ENCODE measurements around the gene FRMD4A. TPM values are rescaled to one million over a fixed set of nuclear protein-coding genes. Genes with fewer than 3 reads are reported as not detected.

FRMD4A gene
- total RNA-seq, 2 donors from 2014 or later, result 55.9 to 81.0 TPM

DNA sequence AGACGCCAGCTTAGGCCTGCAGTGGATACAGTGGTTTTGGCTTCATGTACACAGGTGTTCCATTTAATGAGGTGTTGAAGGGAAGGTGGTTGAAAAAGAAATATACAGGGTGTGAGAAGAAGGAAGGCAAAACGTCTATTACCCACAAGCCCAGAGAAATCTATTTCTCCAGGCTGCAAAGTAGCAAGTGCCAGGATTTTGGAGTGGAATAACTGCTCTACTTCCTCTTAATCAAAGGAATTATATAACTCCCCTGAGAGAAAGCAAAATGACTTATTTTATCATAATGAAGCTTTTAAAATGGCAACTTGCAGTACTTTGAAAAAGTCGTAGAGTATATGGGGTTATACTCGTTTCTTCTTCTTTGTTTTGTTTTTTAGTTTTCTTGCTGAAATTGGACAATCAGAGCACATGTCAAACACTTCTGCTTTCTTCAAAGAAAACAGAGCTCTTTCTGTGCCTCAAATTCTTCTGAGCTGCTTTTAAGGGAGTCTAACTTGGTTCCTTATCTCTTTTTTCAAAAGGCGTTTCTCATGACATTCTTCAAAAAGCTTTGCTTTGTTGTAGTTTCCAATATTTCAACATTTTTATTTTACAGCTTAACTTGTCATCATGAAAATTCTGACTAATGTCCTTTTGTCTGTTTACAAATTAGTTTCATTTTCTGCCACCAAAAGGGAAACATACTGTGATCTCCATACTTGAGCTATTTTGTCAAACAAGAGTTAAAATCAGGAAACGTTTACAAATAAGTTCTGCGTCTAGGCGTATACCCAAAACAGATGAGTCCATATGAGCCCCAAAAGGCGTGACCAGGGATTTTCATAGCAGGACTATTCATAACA, 289.7 kb downstream of the FRMD4A start:
- H3K4me1 ChIP-seq (ENCODE audit: control insufficient read depth in 1 of 2, low read depth in 2 of 2), result peaks cover 5 to 13% of the 10 kb centered on the region in 2 donors
- no peak for DNase-seq (ENCODE audit: low spot score)
- no peaks in the 10 kb centered on the region for H3K27me3 ChIP-seq (replicated peaks; ENCODE audit: insufficient read depth)
- H3K4me3 ChIP-seq, result no peak overlapping the region
- TF ChIP-seq, protein P1, sequence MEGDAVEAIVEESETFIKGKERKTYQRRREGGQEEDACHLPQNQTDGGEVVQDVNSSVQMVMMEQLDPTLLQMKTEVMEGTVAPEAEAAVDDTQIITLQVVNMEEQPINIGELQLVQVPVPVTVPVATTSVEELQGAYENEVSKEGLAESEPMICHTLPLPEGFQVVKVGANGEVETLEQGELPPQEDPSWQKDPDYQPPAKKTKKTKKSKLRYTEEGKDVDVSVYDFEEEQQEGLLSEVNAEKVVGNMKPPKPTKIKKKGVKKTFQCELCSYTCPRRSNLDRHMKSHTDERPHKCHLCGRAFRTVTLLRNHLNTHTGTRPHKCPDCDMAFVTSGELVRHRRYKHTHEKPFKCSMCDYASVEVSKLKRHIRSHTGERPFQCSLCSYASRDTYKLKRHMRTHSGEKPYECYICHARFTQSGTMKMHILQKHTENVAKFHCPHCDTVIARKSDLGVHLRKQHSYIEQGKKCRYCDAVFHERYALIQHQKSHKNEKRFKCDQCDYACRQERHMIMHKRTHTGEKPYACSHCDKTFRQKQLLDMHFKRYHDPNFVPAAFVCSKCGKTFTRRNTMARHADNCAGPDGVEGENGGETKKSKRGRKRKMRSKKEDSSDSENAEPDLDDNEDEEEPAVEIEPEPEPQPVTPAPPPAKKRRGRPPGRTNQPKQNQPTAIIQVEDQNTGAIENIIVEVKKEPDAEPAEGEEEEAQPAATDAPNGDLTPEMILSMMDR (IDR thresholded peaks at IDR 0.05), result no peak
- H3K9me3 ChIP-seq, result no peaks in the 10 kb centered on the region
- H3K27ac ChIP-seq, result peak overlapping the region in 1 of 2 donors; percentile 6
- ATAC-seq (ENCODE audit: insufficient number of reproducible peaks, low FRiP score, low read depth), result no peak
- H3K36me3 ChIP-seq, result no peaks in the 10 kb centered on the region

DNA sequence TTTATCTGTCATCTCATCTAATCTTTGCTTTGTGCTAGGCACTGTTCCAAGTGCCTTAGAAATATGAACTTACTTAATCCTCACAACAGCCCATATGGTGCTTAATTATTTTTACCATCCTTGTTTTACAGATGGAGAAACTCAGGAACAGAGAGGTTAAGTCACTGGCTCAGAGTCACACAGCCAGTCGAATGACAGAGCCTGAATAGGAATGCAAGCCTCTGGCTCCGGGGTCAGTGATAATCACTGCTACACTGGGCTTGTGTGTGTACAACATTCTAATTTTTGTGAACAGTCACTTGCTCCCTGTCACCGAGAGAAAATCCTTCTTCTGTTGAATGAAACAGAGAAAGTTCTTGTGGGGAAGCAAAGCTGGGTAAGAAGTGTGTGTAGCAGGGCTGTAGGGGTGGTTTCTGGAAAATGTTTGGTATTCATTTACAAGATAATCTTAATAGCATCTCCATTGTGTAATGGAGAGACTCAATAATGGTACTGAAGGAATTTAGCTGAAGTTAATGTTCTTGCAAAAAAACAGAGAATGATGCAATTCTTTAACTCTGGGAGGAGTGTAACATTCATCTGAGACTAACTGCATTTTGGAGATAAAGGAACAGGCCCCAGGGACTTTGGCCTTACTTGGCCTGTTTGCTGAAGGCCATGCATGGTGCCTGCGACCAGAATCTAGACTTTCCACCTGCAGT, 290.6 kb downstream of the FRMD4A start:
- no peak overlapping the region for H3K27ac ChIP-seq

DNA sequence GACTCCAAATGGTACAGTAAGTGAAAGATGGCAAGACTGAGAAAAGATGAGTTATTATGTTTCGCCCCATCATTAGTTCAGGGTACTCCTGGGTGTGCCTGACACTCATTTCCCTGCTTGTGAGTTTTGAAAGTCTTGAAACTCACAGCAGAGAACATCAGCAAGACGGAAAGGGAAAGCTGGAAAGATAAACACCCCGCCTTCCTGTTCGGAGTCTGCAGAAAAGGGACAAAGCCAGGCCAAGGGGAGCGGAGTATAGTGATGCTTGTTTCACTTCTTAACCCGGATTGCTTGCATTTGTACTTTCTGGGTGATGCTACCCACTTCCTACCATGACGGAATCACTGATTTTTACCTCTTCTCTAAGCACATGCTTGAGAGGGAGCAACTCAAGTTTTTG, 294.5 kb downstream of the FRMD4A start:
- ATAC-seq (ENCODE audit: insufficient number of reproducible peaks, low FRiP score, low read depth), result no peak

More for the DNA sequence above, 290.6 kb downstream of the FRMD4A start:
- Histone ChIP-seq H3K36me3 (no peaks in the 10 kb centered on the region), H3K9me3 (no peaks in the 10 kb centered on the region), H3K4me3 (no peak overlapping the region), H3K27me3 (replicated peaks; ENCODE audit: insufficient read depth) (no peaks in the 10 kb centered on the region), H3K4me1 (ENCODE audit: control insufficient read depth in 1 of 2, low read depth in 2 of 2) (peaks cover 5 to 13% of the 10 kb centered on the region in 2 donors)
- TF ChIP-seq, protein P1 (IDR thresholded peaks at IDR 0.05), result no peak
- ATAC-seq (ENCODE audit: insufficient number of reproducible peaks, low FRiP score, low read depth) (no peak), DNase-seq (ENCODE audit: low spot score) (no peak)

DNA sequence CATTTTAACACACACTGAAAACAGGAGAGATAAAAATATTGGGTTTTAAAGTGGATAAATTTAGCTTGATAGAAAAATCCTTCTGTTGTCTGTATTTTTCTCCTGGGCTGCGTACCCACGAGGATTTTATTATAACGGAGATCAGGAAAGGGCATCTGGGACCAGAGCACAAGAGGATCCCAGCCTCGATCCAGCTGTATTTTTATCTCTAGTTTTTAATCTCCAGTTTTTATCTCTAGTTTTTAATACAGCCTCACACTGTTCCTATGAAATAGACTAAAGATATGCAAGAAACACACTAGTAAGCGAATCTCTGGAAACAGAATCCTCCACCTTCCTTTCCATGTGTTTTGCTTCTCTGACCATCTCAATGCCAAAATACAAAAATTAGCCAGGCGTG, 295.2 kb downstream of the FRMD4A start:
- no peak for ATAC-seq (ENCODE audit: insufficient number of reproducible peaks, low FRiP score, low read depth)

More for the DNA sequence above, 294.5 kb downstream of the FRMD4A start:
- DNase-seq (ENCODE audit: low spot score), result no peak
- TF ChIP-seq, protein P1 (IDR thresholded peaks at IDR 0.05), result no peak
- H3K4me1 ChIP-seq (ENCODE audit: control insufficient read depth in 1 of 2, low read depth in 2 of 2), result peaks cover 5 to 13% of the 10 kb centered on the region in 2 donors
- H3K27ac ChIP-seq, result no peak overlapping the region
- H3K4me3 ChIP-seq, result no peak overlapping the region
- H3K36me3 ChIP-seq, result no peaks in the 10 kb centered on the region
- no peaks in the 10 kb centered on the region for H3K27me3 ChIP-seq (replicated peaks; ENCODE audit: insufficient read depth)
- no peaks in the 10 kb centered on the region for H3K9me3 ChIP-seq

More for the DNA sequence above, 295.2 kb downstream of the FRMD4A start:
- H3K9me3 ChIP-seq, result no peaks in the 10 kb centered on the region
- no peaks in the 10 kb centered on the region for H3K27me3 ChIP-seq (replicated peaks; ENCODE audit: insufficient read depth)
- TF ChIP-seq, protein P1 (IDR thresholded peaks at IDR 0.05), result no peak
- DNase-seq (ENCODE audit: low spot score), result no peak
- H3K36me3 ChIP-seq, result no peaks in the 10 kb centered on the region
- H3K4me3 ChIP-seq, result no peak overlapping the region
- peaks cover under 1 to 7% of the 10 kb centered on the region in 2 donors for H3K4me1 ChIP-seq (ENCODE audit: control insufficient read depth in 1 of 2, low read depth in 2 of 2)
- H3K27ac ChIP-seq, result no peak overlapping the region
